ENCODE results near the gene COL8A1.

COL8A1 gene

DNA sequence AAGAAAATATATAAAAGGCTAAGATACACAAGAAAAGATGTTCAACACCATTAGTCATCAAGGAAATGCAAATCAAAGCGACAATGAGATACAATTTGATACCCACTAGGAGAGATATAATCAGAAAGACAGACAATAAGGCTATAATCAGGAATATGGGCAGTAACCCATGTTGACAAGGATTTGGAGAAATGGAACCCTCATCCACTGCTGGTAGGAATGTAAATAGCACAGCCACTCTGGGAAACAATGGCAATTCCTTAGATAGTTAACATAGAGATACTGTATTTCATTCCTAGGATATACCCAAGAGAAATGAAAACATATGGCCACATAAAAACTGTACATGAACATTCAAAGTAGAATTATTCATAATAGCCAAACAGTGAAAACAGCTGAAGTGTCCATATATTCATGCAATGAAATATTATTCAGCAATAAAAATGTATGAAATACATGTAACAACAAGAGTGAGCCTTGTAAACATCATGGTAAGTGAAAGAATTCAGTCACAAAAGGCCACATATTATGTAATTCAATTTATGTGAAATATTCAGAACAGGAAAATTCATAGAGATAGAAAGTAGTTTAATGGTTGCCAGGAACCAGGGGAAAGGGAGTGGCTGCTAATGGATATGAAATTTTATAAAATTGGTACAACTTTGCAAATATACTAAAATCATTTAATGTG lies 18.2 kb upstream of the COL8A1 start:
- FAIRE-seq = no peak
- TF ChIP-seq CTCF (IDR thresholded peaks at IDR 0.05; ENCODE audit: insufficient read depth, missing control alignments) = no peak
- no peak for DNase-seq (ENCODE audit: insufficient read length, low spot score)

GRCh38 chr3:99620976-99621375 lies 17.4 kb upstream of the COL8A1 start:
- TF ChIP-seq CTCF (IDR thresholded peaks at IDR 0.05; ENCODE audit: insufficient read depth, missing control alignments) = no peak
- DNase-seq (ENCODE audit: insufficient read length, low spot score) (no peak), FAIRE-seq (no peak)

GRCh38 chr3:99624496-99625236 lies 13.7 kb upstream of the COL8A1 start:
- TF ChIP-seq CTCF (IDR thresholded peaks at IDR 0.05; ENCODE audit: insufficient read depth, missing control alignments) = no peak
- DNase-seq (ENCODE audit: insufficient read length, low spot score) = no peak
- FAIRE-seq = no peak

DNA sequence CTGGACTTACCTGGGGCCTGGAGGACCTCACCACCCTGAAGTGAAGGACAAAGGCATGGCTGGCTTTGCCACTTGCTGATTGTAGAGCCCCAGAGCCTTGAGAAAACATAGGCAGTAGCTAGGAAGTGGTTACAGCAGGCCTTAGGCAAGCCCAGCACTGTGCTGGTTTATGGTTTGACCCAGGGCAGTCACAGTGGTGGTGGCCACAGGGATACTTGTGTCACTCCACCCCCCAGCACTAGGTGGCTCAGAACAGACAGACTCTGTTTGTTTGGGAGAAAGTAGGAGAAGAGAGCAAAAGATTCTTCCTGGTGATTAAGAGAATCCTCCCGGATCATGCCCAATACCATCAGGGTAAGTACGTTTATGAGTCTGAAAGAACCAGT lies 13.2 kb upstream of the COL8A1 start:
- DNase-seq (ENCODE audit: insufficient read length, low spot score) = no peak
- no peak for TF ChIP-seq CTCF (IDR thresholded peaks at IDR 0.05; ENCODE audit: insufficient read depth, missing control alignments)
- FAIRE-seq = no peak

GRCh38 chr3:99625643-99626416 lies 12.6 kb upstream of the COL8A1 start:
- DNase-seq (ENCODE audit: insufficient read length, low spot score) (no peak), FAIRE-seq (no peak)
- no peak for TF ChIP-seq CTCF (IDR thresholded peaks at IDR 0.05; ENCODE audit: insufficient read depth, missing control alignments)

- no peak for FAIRE-seq
- no peak for DNase-seq (ENCODE audit: insufficient read length, low spot score)
- TF ChIP-seq CTCF (IDR thresholded peaks at IDR 0.05; ENCODE audit: insufficient read depth, missing control alignments) = no peak
Observed at GRCh38 chr3:99626417-99626788, 12.0 kb upstream of the COL8A1 start.

Measured in D721Med (cell line).